ENCODE data around the gene LRSAM1.
A peak's percentile ranks its signal among the peaks of the same experiment; 100 is the strongest.

LRSAM1 gene

GRCh38 chr9:127426756-127427155 is 24.6 kb upstream of the LRSAM1 start:
- no peak for DNase-seq

GRCh38 chr9:127428348-127428747 is 23.0 kb upstream of the LRSAM1 start:
- DNase-seq, result no peak

GRCh38 chr9:127430415-127430814 is 20.9 kb upstream of the LRSAM1 start:
- DNase-seq, result no peak

- DNase-seq, result no peak
Observed at GRCh38 chr9:127437497-127438264, 13.6 kb upstream of the LRSAM1 start.

GRCh38 chr9:127438394-127438793 is 12.9 kb upstream of the LRSAM1 start:
- no peak for DNase-seq

GRCh38 chr9:127444283-127444920 is 6.9 kb upstream of the LRSAM1 start:
- no peak for DNase-seq

- no peak for DNase-seq
Observed at GRCh38 chr9:127444921-127445850, 6.1 kb upstream of the LRSAM1 start.

- no peak for DNase-seq
Observed at GRCh38 chr9:127445851-127446712, 5.2 kb upstream of the LRSAM1 start.

- DNase-seq, result no peak
Observed at GRCh38 chr9:127446713-127447415, 4.4 kb upstream of the LRSAM1 start.

GRCh38 chr9:127447416-127448111 is 3.7 kb upstream of the LRSAM1 start:
- DNase-seq, result peak; percentile 44

GRCh38 chr9:127448112-127448805 is 3.1 kb upstream of the LRSAM1 start:
- DNase-seq, result no peak

- no peak for DNase-seq
Observed at GRCh38 chr9:127449332-127449966, 1.9 kb upstream of the LRSAM1 start.

- peak; percentile 25 for DNase-seq
Observed at GRCh38 chr9:127450243-127450760, 1.0 kb upstream of the LRSAM1 start.

- no peak for DNase-seq
Observed at GRCh38 chr9:127451608-127451857, 223 bp downstream of the LRSAM1 start.

- DNase-seq, result peak; percentile 53
Observed at GRCh38 chr9:127451858-127452656, 747 bp downstream of the LRSAM1 start.

GRCh38 chr9:127452691-127453090 is 1.4 kb downstream of the LRSAM1 start:
- no peak for DNase-seq

- DNase-seq, result no peak
Observed at GRCh38 chr9:127455324-127455992, 4.1 kb downstream of the LRSAM1 start.

- DNase-seq, result no peak
Observed at GRCh38 chr9:127457191-127457878, 6.0 kb downstream of the LRSAM1 start.

Data from fibroblast of skin of back (primary cell).